OCI-LY3 (cell line): ENCODE results near the gene SH2D4B.

Experiments used
- H2AFZ ChIP-seq: fragments of 200-600, 300-600 bp; shearing (Covaris generic); 2 replicates; pipeline ENCODE4 v1.6.0; 2014; ENCODE audit warnings: antibody characterized with exemption, low read depth, low read length
- H3K27ac ChIP-seq: fragments of 200-600, 300-600 bp; sonication (generic); 2 replicates; pipeline ENCODE4 v1.5.1; 2014; ENCODE audit warnings: mild to moderate bottlenecking, low read length, moderate library complexity, mixed read lengths
- H3K27me3 ChIP-seq: fragments of 200-600, 300-600 bp; sonication (generic); 2 replicates; pipeline ENCODE4 v1.6.1; 2014; ENCODE audit warnings: low read depth, low read length, mixed read lengths
- H3K36me3 ChIP-seq: fragments of 200-600, 300-600 bp; sonication (generic); replicated peaks from 2 replicates; pipeline ENCODE3; 2014; ENCODE audit warnings: low read depth, low read length, mixed read lengths
- H3K4me1 ChIP-seq: fragments of 300-600, 200-600 bp; sonication (generic); 2 replicates; pipeline ENCODE4 v1.6.1; 2014; ENCODE audit warnings: low read length, mixed read lengths
- H3K4me2 ChIP-seq: fragments of 200-600, 300-600 bp; sonication (generic); 2 replicates; pipeline ENCODE4 v1.6.1; 2014; ENCODE audit warnings: low read length, mixed read lengths
- H3K4me3 ChIP-seq: fragments of 300-600, 200-600 bp; sonication (generic); 2 replicates; pipeline ENCODE4 v1.5.1; 2014; ENCODE audit warnings: antibody characterized with exemption, mild to moderate bottlenecking, low read length, moderate library complexity
- H3K79me2 ChIP-seq: fragments of 300-600, 200-600 bp; shearing (Covaris generic); 2 replicates; pipeline ENCODE4 v1.6.1; 2014; ENCODE audit warnings: mild to moderate bottlenecking, low read length, mixed read lengths
- H3K9ac ChIP-seq: fragments of 300-600, 200-600 bp; shearing (Covaris generic); 2 replicates; pipeline ENCODE4 v1.6.0; 2014; ENCODE audit warnings: mild to moderate bottlenecking, low read length, moderate library complexity
- H3K9me3 ChIP-seq: fragments of 200-600, 300-600 bp; shearing (Covaris generic); 2 replicates; pipeline ENCODE4 v1.6.1; 2014; ENCODE audit warnings: low read length, mixed read lengths; ENCODE audit not compliant: insufficient read depth
- H4K20me1 ChIP-seq: fragments of 200-600, 300-600 bp; sonication (generic); 2 replicates; pipeline ENCODE4 v1.6.1; 2016; ENCODE audit warnings: low read length, mixed read lengths; ENCODE audit not compliant: insufficient read depth
- CTCF ChIP-seq: fragments of 200-600, 300-600 bp; sonication (generic); IDR thresholded peaks from 2 replicates; pipeline ENCODE4 v1.5.1; 2014; ENCODE audit warnings: antibody characterized with exemption, low read length, low read depth
- EZH2phosphoT487 ChIP-seq: fragments of 200-600 bp; shearing (Covaris generic); IDR thresholded peaks from 2 replicates; pipeline ENCODE4 v1.6.1; 2018; ENCODE audit warnings: antibody characterized with exemption, mixed run types, low read depth

Gene SH2D4B

GRCh38 chr10:80518807-80519360, 18.8 kb upstream of the SH2D4B start:
- Histone ChIP-seq H3K9ac (no peak overlapping the region), H3K27me3 (no peaks in the 10 kb centered on the region), H3K9me3 (no peaks in the 10 kb centered on the region), H3K4me3 (no peak overlapping the region), H3K27ac (no peak overlapping the region), H3K79me2 (no peaks in the 10 kb centered on the region), H3K36me3 (no peaks in the 10 kb centered on the region), H4K20me1 (no peaks in the 10 kb centered on the region), H2AFZ (no peak overlapping the region), H3K4me1 (no peaks in the 10 kb centered on the region), H3K4me2 (no peak overlapping the region)
- TF ChIP-seq CTCF (no peak), EZH2phosphoT487 (no peak)

GRCh38 chr10:80519936-80520650, 17.6 kb upstream of the SH2D4B start:
- no peaks in the 10 kb centered on the region for H3K9me3 ChIP-seq
- no peaks in the 10 kb centered on the region for H3K79me2 ChIP-seq
- no peak overlapping the region for H3K27ac ChIP-seq
- no peaks in the 10 kb centered on the region for H4K20me1 ChIP-seq
- TF ChIP-seq EZH2phosphoT487 (no peak), CTCF (no peak)
- no peak overlapping the region for H3K4me2 ChIP-seq
- no peak overlapping the region for H3K4me3 ChIP-seq
- no peak overlapping the region for H3K9ac ChIP-seq
- H3K36me3 ChIP-seq, result no peaks in the 10 kb centered on the region
- no peaks in the 10 kb centered on the region for H3K27me3 ChIP-seq
- no peaks in the 10 kb centered on the region for H3K4me1 ChIP-seq
- H2AFZ ChIP-seq, result no peak overlapping the region

- H3K79me2 ChIP-seq, result no peaks in the 10 kb centered on the region
- no peak overlapping the region for H3K9ac ChIP-seq
- H3K9me3 ChIP-seq, result no peaks in the 10 kb centered on the region
- H2AFZ ChIP-seq, result no peak overlapping the region
- no peak overlapping the region for H3K27ac ChIP-seq
- TF ChIP-seq CTCF (no peak), EZH2phosphoT487 (no peak)
- no peaks in the 10 kb centered on the region for H3K36me3 ChIP-seq
- no peak overlapping the region for H3K4me2 ChIP-seq
- no peaks in the 10 kb centered on the region for H3K4me1 ChIP-seq
- H4K20me1 ChIP-seq, result no peaks in the 10 kb centered on the region
- no peaks in the 10 kb centered on the region for H3K27me3 ChIP-seq
- H3K4me3 ChIP-seq, result no peak overlapping the region
Observed at GRCh38 chr10:80520661-80521470, 16.8 kb upstream of the SH2D4B start.

GRCh38 chr10:80522756-80523363, 14.8 kb upstream of the SH2D4B start:
- Histone ChIP-seq H3K9ac (no peak overlapping the region), H3K27ac (no peak overlapping the region), H3K36me3 (no peaks in the 10 kb centered on the region), H3K9me3 (no peaks in the 10 kb centered on the region), H3K4me2 (no peak overlapping the region), H4K20me1 (no peaks in the 10 kb centered on the region), H3K79me2 (no peaks in the 10 kb centered on the region), H3K27me3 (no peaks in the 10 kb centered on the region), H3K4me3 (no peak overlapping the region), H2AFZ (no peak overlapping the region), H3K4me1 (no peaks in the 10 kb centered on the region)
- TF ChIP-seq EZH2phosphoT487 (no peak), CTCF (no peak)
